K562 (cell line): ENCODE results near the gene GREB1. TPM values are rescaled to one million over a fixed set of nuclear protein-coding genes. Genes with fewer than 3 reads are reported as not detected.

ENCODE experiments used
- NFIC ChIP-seq: fragments of 450-650 bp; IDR thresholded peaks from 2 replicates; pipeline ENCODE4 v1.6.1; 2017; ENCODE audit warnings: mild to moderate bottlenecking, inconsistent platforms
- ZEB2 ChIP-seq: fragments of 450-650 bp; IDR thresholded peaks from 2 replicates; pipeline ENCODE4 v1.6.1; 2016
- ZNF212 ChIP-seq: fragments of 450-650 bp; formaldehyde crosslinking; IDR thresholded peaks from 2 replicates; pipeline ENCODE4 v1.4.0; 2020; ENCODE audit warnings: mild to moderate bottlenecking
- polyA plus RNA-seq, 8 experiments: library from polyadenylated mRNA; depleted of rRNA in 4 of 8; stranded (reverse) in 5 of 8; unstranded in 3 of 8; fragments of >200 nt; fragmentation: Nextera tagmentation in 2 of 8; fragmentation: Illumina TruSeq in 1 of 8; extraction: Ambion mirVana in 2 of 8; extraction: Trizol in 1 of 8; gene quantifications; 2 replicates each; pipeline versions ENCODE4 v1.2.1 to v1.2.3, GENCODE V29; 2011 to 2014; ENCODE audit warnings: inconsistent platforms in 1 of 8, missing spikeins in 1 of 8
- total RNA-seq, 7 experiments: library from RNA; depleted of rRNA in 6 of 7; stranded (reverse); fragments of >200 nt in 6 of 7; fragmentation: Illumina TruSeq in 2 of 7; extraction: Trizol in 2 of 7; gene quantifications; 2 replicates each; pipeline versions ENCODE4 v1.2.1 to v1.2.3, GENCODE V29; 2011 to 2021; ENCODE audit warnings: low replicate concordance in 1 of 7
- TF ChIP-seq, protein P1 (sequence below): fragments of 250-450 bp; sonication (Bioruptor Pico); IDR thresholded peaks from 2 replicates; pipeline ENCODE4 v1.5.0; 2021; ENCODE audit warnings: mild to moderate bottlenecking, borderline replicate concordance
- TF ChIP-seq, protein P2 (sequence below), 2 experiments: IDR thresholded peaks in 1 of 2; conservative IDR thresholded peaks in 1 of 2; 2 replicates each; pipeline ENCODE4 v1.6.1; 2016; ENCODE audit warnings: low read depth in 2 of 2, mild to moderate bottlenecking in 1 of 2, missing compliant biosample characterization in 1 of 2, missing genetic modification characterization in 1 of 2, moderate library complexity in 1 of 2

The GREB1 gene
- total and polyA plus RNA-seq, 9 of the 15 experiments (the other 6 are each of a cell fraction or from before 2014, with no cell fraction given): 0.04 to 0.86 (median 0.10) TPM; not detected in 1

DNA sequence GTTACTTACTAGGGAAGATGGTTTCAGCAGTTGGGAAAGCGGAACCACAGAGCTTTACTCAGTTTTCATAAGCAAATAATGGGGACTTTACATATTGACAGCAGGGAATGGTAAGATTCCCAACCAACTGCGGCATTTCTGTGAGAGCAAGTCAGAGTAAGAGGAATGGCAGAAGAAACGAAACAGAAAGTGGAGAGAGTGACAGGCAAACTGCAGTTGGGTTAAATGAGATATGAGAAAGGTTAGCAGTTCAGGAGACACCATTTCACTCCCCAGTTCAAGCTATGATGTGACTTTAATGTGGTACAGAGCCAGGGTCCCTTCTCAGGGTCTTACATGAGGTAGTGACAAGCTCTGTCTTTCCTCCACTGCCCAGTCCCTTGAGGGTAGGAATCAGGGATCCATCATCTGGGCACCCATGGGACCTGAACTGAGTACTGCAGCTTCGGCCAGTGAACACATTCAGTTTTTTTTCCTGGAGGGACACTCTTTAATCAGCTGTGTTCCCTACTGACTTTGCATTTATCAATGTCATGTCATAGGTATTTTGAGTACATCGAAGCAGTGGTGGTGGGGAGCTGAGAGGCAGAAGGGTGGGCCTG lies 33.0 kb upstream of the GREB1 start (continued):
- no peak for TF ChIP-seq ZEB2
- TF ChIP-seq, protein P1, sequence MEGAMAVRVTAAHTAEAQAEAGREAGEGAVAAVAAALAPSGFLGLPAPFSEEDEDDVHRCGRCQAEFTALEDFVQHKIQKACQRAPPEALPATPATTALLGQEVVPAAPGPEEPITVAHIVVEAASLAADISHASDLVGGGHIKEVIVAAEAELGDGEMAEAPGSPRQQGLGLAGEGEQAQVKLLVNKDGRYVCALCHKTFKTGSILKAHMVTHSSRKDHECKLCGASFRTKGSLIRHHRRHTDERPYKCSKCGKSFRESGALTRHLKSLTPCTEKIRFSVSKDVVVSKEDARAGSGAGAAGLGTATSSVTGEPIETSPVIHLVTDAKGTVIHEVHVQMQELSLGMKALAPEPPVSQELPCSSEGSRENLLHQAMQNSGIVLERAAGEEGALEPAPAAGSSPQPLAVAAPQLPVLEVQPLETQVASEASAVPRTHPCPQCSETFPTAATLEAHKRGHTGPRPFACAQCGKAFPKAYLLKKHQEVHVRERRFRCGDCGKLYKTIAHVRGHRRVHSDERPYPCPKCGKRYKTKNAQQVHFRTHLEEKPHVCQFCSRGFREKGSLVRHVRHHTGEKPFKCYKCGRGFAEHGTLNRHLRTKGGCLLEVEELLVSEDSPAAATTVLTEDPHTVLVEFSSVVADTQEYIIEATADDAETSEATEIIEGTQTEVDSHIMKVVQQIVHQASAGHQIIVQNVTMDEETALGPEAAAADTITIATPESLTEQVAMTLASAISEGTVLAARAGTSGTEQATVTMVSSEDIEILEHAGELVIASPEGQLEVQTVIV (CRISPR knock-in tag): no peak
- TF ChIP-seq, protein P2, sequence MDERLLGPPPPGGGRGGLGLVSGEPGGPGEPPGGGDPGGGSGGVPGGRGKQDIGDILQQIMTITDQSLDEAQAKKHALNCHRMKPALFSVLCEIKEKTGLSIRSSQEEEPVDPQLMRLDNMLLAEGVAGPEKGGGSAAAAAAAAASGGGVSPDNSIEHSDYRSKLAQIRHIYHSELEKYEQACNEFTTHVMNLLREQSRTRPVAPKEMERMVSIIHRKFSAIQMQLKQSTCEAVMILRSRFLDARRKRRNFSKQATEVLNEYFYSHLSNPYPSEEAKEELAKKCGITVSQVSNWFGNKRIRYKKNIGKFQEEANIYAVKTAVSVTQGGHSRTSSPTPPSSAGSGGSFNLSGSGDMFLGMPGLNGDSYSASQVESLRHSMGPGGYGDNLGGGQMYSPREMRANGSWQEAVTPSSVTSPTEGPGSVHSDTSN (CRISPR knock-in tag; IDR thresholded peaks at IDR 0.05; ENCODE audit: low read depth): no peak
- TF ChIP-seq, protein P2 (tag; conservative IDR thresholded peaks at IDR 0.05; ENCODE audit: low read depth): peak; percentile 43
- no peak for TF ChIP-seq ZNF212 (CRISPR knock-in tag)
- no peak for TF ChIP-seq NFIC
